ENCODE measurements around the gene ELOVL7.

GRCh38 chr5:60722416-60722815, 121.7 kb downstream of the ELOVL7 start:
- TF ChIP-seq CTCF (IDR thresholded peaks at IDR 0.05) = no peak
- TF ChIP-seq EP300 (IDR thresholded peaks at IDR 0.05) = no peak
- no peak for TF ChIP-seq POLR2AphosphoS5 (IDR thresholded peaks at IDR 0.05)
- no peak for TF ChIP-seq POLR2A (IDR thresholded peaks at IDR 0.05)
